ENCODE results near the gene IFNGR1. TPM values are rescaled to one million over a fixed set of nuclear protein-coding genes. Genes with fewer than 3 reads are reported as not detected.

IFNGR1 gene
- total RNA-seq, 6 experiments from 2014 or later: 25.8 to 88.8 (median 37.4) TPM

GRCh38 chr6:137192821-137193220 is 26.4 kb downstream of the IFNGR1 start:
- Histone ChIP-seq H3K27ac (no peak overlapping the region), H3K4me3 (no peak overlapping the region), H3K27me3 (no peaks in the 10 kb centered on the region), H3K9me3 (no peaks in the 10 kb centered on the region), H3K36me3 (peaks cover 5 to 6% (median 6%) of the 10 kb centered on the region in 4 donors), H3K4me1 (no peaks in the 10 kb centered on the region)
- intact Hi-C loops (cut with DNase I): no loop called here
- DNase-seq: no peak
- no peak for TF ChIP-seq POLR2A (IDR thresholded peaks at IDR 0.05)
- TF ChIP-seq CTCF (IDR thresholded peaks at IDR 0.05): no peak
- 52% methylated on average over 4 of the region's 4 CpGs for WGBS (ENCODE audit: insufficient coverage, low coverage, low lambda C conversion rate, missing lambda C conversion rate)
- ATAC-seq: no peak

- Histone ChIP-seq H3K27me3 (no peaks in the 10 kb centered on the region), H3K27ac (no peak overlapping the region), H3K36me3 (no peaks in the 10 kb centered on the region), H3K9me3 (no peaks in the 10 kb centered on the region), H3K4me1 (no peaks in the 10 kb centered on the region), H3K4me3 (no peak overlapping the region)
- DNase-seq (no peak), ATAC-seq (no peak)
- WGBS (ENCODE audit: insufficient coverage, low coverage, low lambda C conversion rate, missing lambda C conversion rate): 47% methylated on average over 1 of the region's 1 CpG
- intact Hi-C loops (cut with DNase I): no loop called here
- TF ChIP-seq POLR2A (IDR thresholded peaks at IDR 0.05) (no peak), CTCF (IDR thresholded peaks at IDR 0.05) (no peak)
Observed at GRCh38 chr6:137191670-137192069, 27.5 kb downstream of the IFNGR1 start.

- ATAC-seq: no peak
- 53% methylated on average over 2 of the region's 3 CpGs for WGBS (ENCODE audit: insufficient coverage, low coverage, low lambda C conversion rate, missing lambda C conversion rate)
- no peak overlapping the region for H3K27ac ChIP-seq
Observed at GRCh38 chr6:137191236-137191635, 27.9 kb downstream of the IFNGR1 start.

GRCh38 chr6:137190583-137191094 is 28.5 kb downstream of the IFNGR1 start:
- Histone ChIP-seq H3K4me1 (no peaks in the 10 kb centered on the region), H3K36me3 (no peaks in the 10 kb centered on the region), H3K27me3 (no peaks in the 10 kb centered on the region), H3K9me3 (no peaks in the 10 kb centered on the region), H3K4me3 (no peak overlapping the region), H3K27ac (no peak overlapping the region)
- no peak for ATAC-seq
- no peak for TF ChIP-seq POLR2A (IDR thresholded peaks at IDR 0.05)
- TF ChIP-seq CTCF (IDR thresholded peaks at IDR 0.05): no peak
- DNase-seq: no peak
- 72% methylated on average over 4 of the region's 5 CpGs for WGBS (ENCODE audit: insufficient coverage, low coverage, low lambda C conversion rate, missing lambda C conversion rate)
- intact Hi-C loops (cut with DNase I): no loop called here

More at GRCh38 chr6:137191236-137191635, 27.9 kb downstream of the IFNGR1 start:
- no peaks in the 10 kb centered on the region for H3K27me3 ChIP-seq
- intact Hi-C loops (cut with DNase I): no loop called here
- TF ChIP-seq CTCF (IDR thresholded peaks at IDR 0.05) (no peak), POLR2A (IDR thresholded peaks at IDR 0.05) (no peak)
- no peaks in the 10 kb centered on the region for H3K4me1 ChIP-seq
- no peaks in the 10 kb centered on the region for H3K9me3 ChIP-seq
- H3K4me3 ChIP-seq: no peak overlapping the region
- H3K36me3 ChIP-seq: no peaks in the 10 kb centered on the region
- no peak for DNase-seq

- no peak for TF ChIP-seq CTCF (IDR thresholded peaks at IDR 0.05)
- no peak for TF ChIP-seq POLR2A (IDR thresholded peaks at IDR 0.05)
- ATAC-seq (no peak), DNase-seq (no peak)
- H3K9me3 ChIP-seq: no peaks in the 10 kb centered on the region
- no peak overlapping the region for H3K4me3 ChIP-seq
- no peaks in the 10 kb centered on the region for H3K36me3 ChIP-seq
- no peaks in the 10 kb centered on the region for H3K27me3 ChIP-seq
- 80% methylated on average over 5 of the region's 5 CpGs for WGBS (ENCODE audit: insufficient coverage, low coverage, low lambda C conversion rate, missing lambda C conversion rate)
- H3K4me1 ChIP-seq: no peaks in the 10 kb centered on the region
- no peak overlapping the region for H3K27ac ChIP-seq
- intact Hi-C loops (cut with DNase I): no loop called here
Observed at GRCh38 chr6:137188855-137189254, 30.3 kb downstream of the IFNGR1 start.

Data from right lobe of liver (tissue), 6 donors.